NT2/D1 (cell line): Measurements from ENCODE around the gene BST1.
"Not testable (repeated sequence)": the region's sequence is repeated elsewhere in the genome, so short reads cannot be mapped to it uniquely, and the experiment has no call there.

ENCODE experiments used
- DNase-seq: peaks from one replicate; pipeline ENCODE4 v3.0.0-alpha.2; 2011; ENCODE audit warnings: low read depth, low spot score
- H3K27me3 ChIP-seq: 2 replicates; pipeline ENCODE4 v1.6.0; 2011; ENCODE audit warnings: mild to moderate bottlenecking; ENCODE audit not compliant: insufficient read length, insufficient read depth
- H3K36me3 ChIP-seq: 2 replicates; pipeline ENCODE4 v1.6.1; 2011; ENCODE audit warnings: mild to moderate bottlenecking, low read length, mixed read lengths; ENCODE audit not compliant: insufficient read depth, insufficient read length
- H3K4me1 ChIP-seq: 2 replicates; pipeline ENCODE4 v1.5.1; 2011; ENCODE audit not compliant: insufficient read depth, insufficient read length
- H3K4me3 ChIP-seq: 2 replicates; pipeline ENCODE4 v1.5.1; 2011; ENCODE audit warnings: low read depth; ENCODE audit not compliant: insufficient read length
- H3K9ac ChIP-seq: 2 replicates; pipeline ENCODE4 v1.6.0; 2011; ENCODE audit warnings: low read depth; ENCODE audit not compliant: insufficient read length
- H3K9me3 ChIP-seq: 2 replicates; pipeline ENCODE4 v1.5.1; 2011; ENCODE audit warnings: mild to moderate bottlenecking, low read length; ENCODE audit not compliant: insufficient read depth
- SUZ12 ChIP-seq: IDR thresholded peaks from 2 replicates; pipeline ENCODE4 v1.6.1; 2011; ENCODE audit not compliant: insufficient read length, insufficient read depth; ENCODE audit errors: extremely low read depth
- YY1 ChIP-seq: IDR thresholded peaks from 2 replicates; pipeline ENCODE4 v1.6.1; 2011; ENCODE audit not compliant: insufficient read length, insufficient read depth
- ZNF274 ChIP-seq: IDR thresholded peaks from 2 replicates; pipeline ENCODE4 v1.6.1; 2011; ENCODE audit warnings: mild to moderate bottlenecking, low read depth, low read length

BST1 gene

GRCh38 chr4:15755321-15756155, 52.7 kb downstream of the BST1 start:
- Histone ChIP-seq H3K27me3 (no peaks in the 10 kb centered on the region), H3K4me1 (peaks cover 5% of the 10 kb centered on the region), H3K4me3 (no peak overlapping the region), H3K9me3 (no peaks in the 10 kb centered on the region), H3K36me3 (no peaks in the 10 kb centered on the region), H3K9ac (no peak overlapping the region)
- TF ChIP-seq YY1, result no peak
- TF ChIP-seq SUZ12, result no peak
- no peak for TF ChIP-seq ZNF274
- no peak for DNase-seq

GRCh38 chr4:15756361-15756861, 53.5 kb downstream of the BST1 start:
- H3K9ac ChIP-seq, result no peak overlapping the region
- H3K9me3 ChIP-seq, result no peaks in the 10 kb centered on the region
- H3K4me1 ChIP-seq, result peaks cover 5% of the 10 kb centered on the region
- no peaks in the 10 kb centered on the region for H3K27me3 ChIP-seq
- no peaks in the 10 kb centered on the region for H3K36me3 ChIP-seq
- no peak overlapping the region for H3K4me3 ChIP-seq
- DNase-seq, result no peak
- TF ChIP-seq SUZ12, result no peak
- TF ChIP-seq YY1, result no peak
- TF ChIP-seq ZNF274, result no peak

- no peak for TF ChIP-seq YY1
- no peak for TF ChIP-seq ZNF274
- no peak for TF ChIP-seq SUZ12
- H3K4me3 ChIP-seq, result no peak overlapping the region
- DNase-seq, result no peak
- H3K36me3 ChIP-seq, result no peaks in the 10 kb centered on the region
- no peaks in the 10 kb centered on the region for H3K27me3 ChIP-seq
- no peak overlapping the region for H3K9ac ChIP-seq
- H3K4me1 ChIP-seq, result peaks cover 5% of the 10 kb centered on the region
- no peaks in the 10 kb centered on the region for H3K9me3 ChIP-seq
These were observed 54.2 kb downstream of the BST1 start for GRCh38 chr4:15757054-15757453.

GRCh38 chr4:15758294-15758693, 55.4 kb downstream of the BST1 start:
- H3K9me3 ChIP-seq, result no peaks in the 10 kb centered on the region; the same call in 1 of the 2 replicates
- H3K9ac ChIP-seq, result no peak overlapping the region
- no peak overlapping the region for H3K4me3 ChIP-seq
- TF ChIP-seq YY1, result no peak
- no peak for TF ChIP-seq SUZ12
- TF ChIP-seq ZNF274, result no peak
- H3K36me3 ChIP-seq, result no peaks in the 10 kb centered on the region
- H3K27me3 ChIP-seq, result no peaks in the 10 kb centered on the region
- DNase-seq, result no peak
- H3K4me1 ChIP-seq, result peaks cover 5% of the 10 kb centered on the region

GRCh38 chr4:15762460-15762859, 59.6 kb downstream of the BST1 start:
- not testable (repeated sequence) for H3K27me3 ChIP-seq, H3K9me3 ChIP-seq, H3K4me1 ChIP-seq, H3K36me3 ChIP-seq, H3K4me3 ChIP-seq, DNase-seq, H3K9ac ChIP-seq

GRCh38 chr4:15765391-15765790, 62.5 kb downstream of the BST1 start:
- Histone ChIP-seq H3K36me3 (no peaks in the 10 kb centered on the region), H3K9ac (no peak overlapping the region), H3K27me3 (no peaks in the 10 kb centered on the region), H3K4me3 (no peak overlapping the region), H3K4me1 (no peaks in the 10 kb centered on the region), H3K9me3 (no peaks in the 10 kb centered on the region; the same call in 1 of the 2 replicates)
- TF ChIP-seq ZNF274 (no peak), SUZ12 (no peak), YY1 (no peak)
- DNase-seq, result no peak

- Histone ChIP-seq H3K4me3 (no peak overlapping the region), H3K9me3 (no peaks in the 10 kb centered on the region; the same call in 1 of the 2 replicates), H3K4me1 (no peaks in the 10 kb centered on the region), H3K9ac (no peak overlapping the region), H3K36me3 (no peaks in the 10 kb centered on the region), H3K27me3 (no peaks in the 10 kb centered on the region)
- TF ChIP-seq ZNF274 (no peak), SUZ12 (no peak), YY1 (no peak)
- no peak for DNase-seq
These were observed 63.2 kb downstream of the BST1 start for GRCh38 chr4:15765910-15766697.
